GM18511 (cell line): ENCODE measurements around the gene LGALS7.
"Not testable (repeated sequence)": the region's sequence is repeated elsewhere in the genome, so short reads cannot be mapped to it uniquely, and the experiment has no call there.

ENCODE experiments used
- ATAC-seq: cut with Tn5 transposase; IDR thresholded peaks from one replicate; pipeline ENCODE4 v1.9.1; 2021; ENCODE audit warnings: mild to moderate bottlenecking, moderate library complexity; ENCODE audit not compliant: unreplicated experiment

Gene LGALS7

GRCh38 chr19:38800577-38801347 lies 27.4 kb upstream of the LGALS7 start:
- no peak for ATAC-seq

- no peak for ATAC-seq
Measured at GRCh38 chr19:38799104-38799503, 25.8 kb upstream of the LGALS7 start.

GRCh38 chr19:38797781-38798180 lies 24.5 kb upstream of the LGALS7 start:
- not testable (repeated sequence) for ATAC-seq

- no peak for ATAC-seq
Measured at GRCh38 chr19:38796154-38796553, 22.8 kb upstream of the LGALS7 start.

- no peak for ATAC-seq
Measured at GRCh38 chr19:38795549-38795948, 22.2 kb upstream of the LGALS7 start.

GRCh38 chr19:38793671-38794070 lies 20.4 kb upstream of the LGALS7 start:
- ATAC-seq = no peak

GRCh38 chr19:38793177-38793576 lies 19.9 kb upstream of the LGALS7 start:
- no peak for ATAC-seq

GRCh38 chr19:38792250-38793111 lies 19.2 kb upstream of the LGALS7 start:
- no peak for ATAC-seq

GRCh38 chr19:38791451-38792064 lies 18.2 kb upstream of the LGALS7 start:
- ATAC-seq = peak; percentile 61

GRCh38 chr19:38790507-38791403 lies 17.4 kb upstream of the LGALS7 start:
- ATAC-seq = not testable (repeated sequence)

GRCh38 chr19:38788478-38789243 lies 15.3 kb upstream of the LGALS7 start, which contains the start of gene LGALS7B:
Gene LGALS7B (plus strand): TSS chr19:38789200. CDS start chr19:38789227, 27 bp downstream.
- ATAC-seq = no peak

GRCh38 chr19:38786572-38787265 lies 13.4 kb upstream of the LGALS7 start:
- no peak for ATAC-seq

GRCh38 chr19:38786061-38786460 lies 12.7 kb upstream of the LGALS7 start:
- not testable (repeated sequence) for ATAC-seq

- no peak for ATAC-seq
Measured at GRCh38 chr19:38785187-38785699, 11.9 kb upstream of the LGALS7 start.

- ATAC-seq = no peak
Measured at GRCh38 chr19:38784224-38784623, 10.9 kb upstream of the LGALS7 start.

GRCh38 chr19:38782212-38782611 lies 8.9 kb upstream of the LGALS7 start:
- ATAC-seq = not testable (repeated sequence)

GRCh38 chr19:38781058-38781457 lies 7.7 kb upstream of the LGALS7 start:
- no peak for ATAC-seq

- ATAC-seq = no peak
Measured at GRCh38 chr19:38780443-38780842, 7.1 kb upstream of the LGALS7 start.

GRCh38 chr19:38778733-38779132 lies 5.4 kb upstream of the LGALS7 start:
- ATAC-seq = no peak
